GM18909 (cell line): ENCODE measurements around the gene CRAT.

Experiments
- ATAC-seq: cut with Tn5 transposase; IDR thresholded peaks from one replicate; pipeline ENCODE4 v1.9.1; 2021; ENCODE audit warnings: mild to moderate bottlenecking; ENCODE audit not compliant: unreplicated experiment, poor library complexity

Gene CRAT

GRCh38 chr9:129070696-129071525 lies 39.7 kb downstream of the CRAT start:
- no peak for ATAC-seq

GRCh38 chr9:129069862-129070641 lies 40.5 kb downstream of the CRAT start:
- no peak for ATAC-seq

GRCh38 chr9:129068990-129069861 lies 41.4 kb downstream of the CRAT start:
- ATAC-seq, result peak; percentile 67

- ATAC-seq, result no peak
Measured at GRCh38 chr9:129068110-129068509, 42.5 kb downstream of the CRAT start.

- no peak for ATAC-seq
Measured at GRCh38 chr9:129064499-129064908, 46.1 kb downstream of the CRAT start.

- no peak for ATAC-seq
Measured at GRCh38 chr9:129063061-129063460, 47.5 kb downstream of the CRAT start.

- no peak for ATAC-seq
Measured at GRCh38 chr9:129060991-129061390, 49.6 kb downstream of the CRAT start.

GRCh38 chr9:129059796-129060785 lies 50.5 kb downstream of the CRAT start:
- no peak for ATAC-seq

- ATAC-seq, result no peak
Measured at GRCh38 chr9:129058965-129059795, 51.4 kb downstream of the CRAT start.

- no peak for ATAC-seq
Measured at GRCh38 chr9:129054163-129054851, 56.3 kb downstream of the CRAT start.

- no peak for ATAC-seq
Measured at GRCh38 chr9:129053020-129053419, 57.6 kb downstream of the CRAT start.

- no peak for ATAC-seq
Measured at GRCh38 chr9:129052592-129052991, 58.0 kb downstream of the CRAT start.
